NT2/D1 (cell line): ENCODE measurements around the gene GTF2A1L.

Experiments used
- SUZ12 ChIP-seq: IDR thresholded peaks from 2 replicates; pipeline ENCODE4 v1.6.1; 2011; ENCODE audit not compliant: insufficient read length, insufficient read depth; ENCODE audit errors: extremely low read depth
- YY1 ChIP-seq: IDR thresholded peaks from 2 replicates; pipeline ENCODE4 v1.6.1; 2011; ENCODE audit not compliant: insufficient read length, insufficient read depth
- ZNF274 ChIP-seq: IDR thresholded peaks from 2 replicates; pipeline ENCODE4 v1.6.1; 2011; ENCODE audit warnings: mild to moderate bottlenecking, low read depth, low read length

DNA sequence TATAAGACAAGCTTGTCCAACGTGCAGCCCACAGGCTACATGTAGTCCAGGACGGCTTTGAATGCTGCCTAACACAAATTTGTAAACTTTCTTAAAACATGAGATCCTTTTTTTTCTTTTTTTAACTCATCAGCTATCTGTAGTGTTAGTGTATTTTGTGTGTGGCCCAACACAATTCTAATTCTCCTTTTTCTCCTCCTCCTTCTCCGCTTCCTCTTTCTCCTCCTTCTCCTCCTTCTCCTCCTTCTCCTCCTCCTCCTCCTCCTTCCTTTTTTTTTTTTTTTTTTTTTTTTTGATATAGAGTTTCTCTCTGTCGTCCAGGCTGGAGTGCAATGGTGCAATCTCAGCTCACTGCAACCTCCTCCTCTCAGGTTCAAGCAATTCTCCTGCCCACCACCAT is 39.3 kb upstream of the GTF2A1L start:
- TF ChIP-seq YY1 (no peak), ZNF274 (no peak), SUZ12 (no peak)
